Mesenteric fat pad (tissue), 1 donor: Measurements from ENCODE around the gene UBL4A. TPM values are rescaled to one million over a fixed set of nuclear protein-coding genes. Genes with fewer than 3 reads are reported as not detected.
"Not testable (repeated sequence)": the region's sequence is repeated elsewhere in the genome, so short reads cannot be mapped to it uniquely, and the experiment has no call there.

ENCODE experiments used
- DNase-seq: peaks from one replicate; pipeline ENCODE4 v3.0.0-alpha.2; 2020; ENCODE audit warnings: low spot score
- total RNA-seq: library from RNA; stranded (reverse); fragmentation: NEBNext Ultra II Directional; extraction: Animal tissue kit (Norgen Biotek cat#: 25700); gene quantifications from one replicate; pipeline ENCODE4 v1.2.1, GENCODE V29; 2021
- donor health status: DM: yes; HTN: yes; CAD: no.

The UBL4A gene
- total RNA-seq, 1 donor from 2014 or later = 29.1 TPM

GRCh38 chrX:154509455-154509854 lies 23.0 kb upstream of the UBL4A start:
- DNase-seq = no peak

GRCh38 chrX:154508384-154508745 lies 21.9 kb upstream of the UBL4A start:
- DNase-seq = no peak

- no peak for DNase-seq
Observed at GRCh38 chrX:154507673-154508383, 21.4 kb upstream of the UBL4A start.

- DNase-seq = no peak
Observed at GRCh38 chrX:154506483-154507332, 20.3 kb upstream of the UBL4A start.

- DNase-seq = no peak
Observed at GRCh38 chrX:154505734-154506133, 19.3 kb upstream of the UBL4A start.

GRCh38 chrX:154502989-154503388 lies 16.6 kb upstream of the UBL4A start:
- no peak for DNase-seq

GRCh38 chrX:154502098-154502497 lies 15.7 kb upstream of the UBL4A start:
- no peak for DNase-seq

GRCh38 chrX:154501423-154501822 lies 15.0 kb upstream of the UBL4A start:
- not testable (repeated sequence) for DNase-seq

GRCh38 chrX:154496591-154497137 lies 10.2 kb upstream of the UBL4A start:
- DNase-seq = not testable (repeated sequence)

- no peak for DNase-seq
Observed at GRCh38 chrX:154495472-154495922, 9.1 kb upstream of the UBL4A start.

- DNase-seq = no peak
Observed at GRCh38 chrX:154494715-154495114, 8.3 kb upstream of the UBL4A start.

- DNase-seq = peak; percentile 98
Observed at GRCh38 chrX:154490414-154491083, 4.1 kb upstream of the UBL4A start, which contains the start of gene SLC10A3. Gene SLC10A3, minus strand, starts transcription at chrX:154490629. Its CDS starts 1,689 bp downstream, at chrX:154488940.

- DNase-seq = no peak
Observed at GRCh38 chrX:154490021-154490413, 3.6 kb upstream of the UBL4A start.

GRCh38 chrX:154489182-154489581 lies 2.8 kb upstream of the UBL4A start:
- DNase-seq = no peak

- DNase-seq = no peak
Observed at GRCh38 chrX:154488336-154489075, 2.1 kb upstream of the UBL4A start.

- DNase-seq = peak; percentile 88
Observed at GRCh38 chrX:154487518-154488290, 1.3 kb upstream of the UBL4A start.

GRCh38 chrX:154486052-154486395 lies 391 bp downstream of the UBL4A start:
- DNase-seq = no peak

GRCh38 chrX:154485150-154486051 lies 1.0 kb downstream of the UBL4A start:
- no peak for DNase-seq
